Measurements from ENCODE around the gene PODXL2. TPM values are rescaled to one million over a fixed set of nuclear protein-coding genes. Genes with fewer than 3 reads are reported as not detected.

Gene PODXL2
- total RNA-seq, 1 donor from 2014 or later: 28.9 TPM

DNA sequence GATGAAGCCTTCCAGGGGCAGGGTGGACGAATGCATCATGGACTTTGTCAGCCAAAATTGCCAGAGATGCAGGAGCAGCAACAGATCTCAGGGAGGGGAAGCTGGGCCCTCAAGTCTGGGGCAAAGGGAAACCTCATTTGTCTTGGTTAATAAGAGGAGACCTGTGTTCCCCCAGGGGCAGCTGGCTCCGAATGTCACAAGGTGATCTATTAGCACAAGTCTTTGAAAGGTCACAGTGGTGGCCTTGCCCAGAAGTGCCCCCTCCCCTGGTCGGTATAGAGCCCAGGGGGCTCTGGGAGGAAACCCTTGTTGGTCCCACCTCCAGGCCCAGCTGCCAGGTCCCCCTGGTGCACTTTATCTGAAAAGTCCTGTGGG, 89.9 kb downstream of the PODXL2 start:
- TF ChIP-seq, protein P1, sequence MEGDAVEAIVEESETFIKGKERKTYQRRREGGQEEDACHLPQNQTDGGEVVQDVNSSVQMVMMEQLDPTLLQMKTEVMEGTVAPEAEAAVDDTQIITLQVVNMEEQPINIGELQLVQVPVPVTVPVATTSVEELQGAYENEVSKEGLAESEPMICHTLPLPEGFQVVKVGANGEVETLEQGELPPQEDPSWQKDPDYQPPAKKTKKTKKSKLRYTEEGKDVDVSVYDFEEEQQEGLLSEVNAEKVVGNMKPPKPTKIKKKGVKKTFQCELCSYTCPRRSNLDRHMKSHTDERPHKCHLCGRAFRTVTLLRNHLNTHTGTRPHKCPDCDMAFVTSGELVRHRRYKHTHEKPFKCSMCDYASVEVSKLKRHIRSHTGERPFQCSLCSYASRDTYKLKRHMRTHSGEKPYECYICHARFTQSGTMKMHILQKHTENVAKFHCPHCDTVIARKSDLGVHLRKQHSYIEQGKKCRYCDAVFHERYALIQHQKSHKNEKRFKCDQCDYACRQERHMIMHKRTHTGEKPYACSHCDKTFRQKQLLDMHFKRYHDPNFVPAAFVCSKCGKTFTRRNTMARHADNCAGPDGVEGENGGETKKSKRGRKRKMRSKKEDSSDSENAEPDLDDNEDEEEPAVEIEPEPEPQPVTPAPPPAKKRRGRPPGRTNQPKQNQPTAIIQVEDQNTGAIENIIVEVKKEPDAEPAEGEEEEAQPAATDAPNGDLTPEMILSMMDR (conservative IDR thresholded peaks at IDR 0.05; ENCODE audit: low read depth, low read length): no peak
- no peak overlapping the region for H3K4me3 ChIP-seq (ENCODE audit: low read depth, low read length)
- DNase-seq (ENCODE audit: low read depth): no peak

DNA sequence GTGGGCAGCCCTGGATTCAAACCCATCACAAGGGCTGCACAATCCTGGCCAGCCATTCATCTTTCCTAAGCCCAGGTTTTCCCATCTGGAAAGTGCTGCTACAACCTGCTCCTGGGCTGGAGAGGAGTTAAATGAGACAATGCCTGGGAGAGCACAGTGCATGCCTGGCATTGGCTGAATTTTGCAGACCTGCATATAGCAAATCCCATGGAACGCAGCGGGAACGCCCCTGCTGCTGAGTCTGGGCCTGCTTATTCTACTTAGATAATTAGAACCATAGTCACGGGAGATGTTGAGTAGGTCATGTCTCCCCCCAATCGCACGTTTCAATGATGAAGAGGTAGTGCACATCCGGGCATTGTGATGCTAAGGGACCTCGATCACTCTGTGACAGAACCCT, 90.4 kb downstream of the PODXL2 start:
- TF ChIP-seq, protein P1 (conservative IDR thresholded peaks at IDR 0.05; ENCODE audit: low read depth, low read length): no peak
- H3K4me3 ChIP-seq (ENCODE audit: low read depth, low read length): no peak overlapping the region
- DNase-seq (ENCODE audit: low read depth): no peak

DNA sequence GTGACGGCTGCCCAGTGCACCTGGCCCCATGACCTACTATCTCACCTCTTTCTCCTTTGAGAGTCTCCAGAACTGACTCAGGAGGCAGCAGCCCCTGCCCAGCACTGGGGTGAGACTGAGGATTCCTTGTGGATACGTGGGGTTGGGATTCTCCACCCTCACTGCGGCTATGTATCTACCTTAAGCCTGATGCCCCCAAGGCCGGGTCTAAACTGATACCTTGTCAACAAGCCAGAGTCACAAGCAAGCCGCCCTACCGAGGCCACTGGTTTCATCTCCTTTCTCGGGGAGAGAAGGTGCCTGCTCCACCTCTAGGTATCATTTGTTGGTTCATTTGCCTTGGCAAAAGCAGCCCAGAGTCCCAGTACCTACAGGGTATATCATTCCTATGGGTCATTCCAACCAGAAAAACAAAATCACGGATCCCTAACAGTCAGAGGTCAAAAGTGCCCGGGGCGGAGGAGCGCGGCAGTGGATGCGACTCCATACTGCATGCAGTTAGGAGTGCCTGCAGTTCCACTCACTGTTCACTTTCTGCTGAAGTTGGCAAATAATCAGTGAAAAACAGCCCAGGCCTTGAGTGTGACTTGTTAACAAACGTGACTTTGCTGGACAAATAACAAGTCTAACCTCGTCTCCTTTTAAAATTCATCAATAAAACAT, 91.3 kb downstream of the PODXL2 start:
- no peak overlapping the region for H3K4me3 ChIP-seq (ENCODE audit: low read depth, low read length)
- DNase-seq (ENCODE audit: low read depth): no peak
- TF ChIP-seq, protein P1 (conservative IDR thresholded peaks at IDR 0.05; ENCODE audit: low read depth, low read length): no peak

DNA sequence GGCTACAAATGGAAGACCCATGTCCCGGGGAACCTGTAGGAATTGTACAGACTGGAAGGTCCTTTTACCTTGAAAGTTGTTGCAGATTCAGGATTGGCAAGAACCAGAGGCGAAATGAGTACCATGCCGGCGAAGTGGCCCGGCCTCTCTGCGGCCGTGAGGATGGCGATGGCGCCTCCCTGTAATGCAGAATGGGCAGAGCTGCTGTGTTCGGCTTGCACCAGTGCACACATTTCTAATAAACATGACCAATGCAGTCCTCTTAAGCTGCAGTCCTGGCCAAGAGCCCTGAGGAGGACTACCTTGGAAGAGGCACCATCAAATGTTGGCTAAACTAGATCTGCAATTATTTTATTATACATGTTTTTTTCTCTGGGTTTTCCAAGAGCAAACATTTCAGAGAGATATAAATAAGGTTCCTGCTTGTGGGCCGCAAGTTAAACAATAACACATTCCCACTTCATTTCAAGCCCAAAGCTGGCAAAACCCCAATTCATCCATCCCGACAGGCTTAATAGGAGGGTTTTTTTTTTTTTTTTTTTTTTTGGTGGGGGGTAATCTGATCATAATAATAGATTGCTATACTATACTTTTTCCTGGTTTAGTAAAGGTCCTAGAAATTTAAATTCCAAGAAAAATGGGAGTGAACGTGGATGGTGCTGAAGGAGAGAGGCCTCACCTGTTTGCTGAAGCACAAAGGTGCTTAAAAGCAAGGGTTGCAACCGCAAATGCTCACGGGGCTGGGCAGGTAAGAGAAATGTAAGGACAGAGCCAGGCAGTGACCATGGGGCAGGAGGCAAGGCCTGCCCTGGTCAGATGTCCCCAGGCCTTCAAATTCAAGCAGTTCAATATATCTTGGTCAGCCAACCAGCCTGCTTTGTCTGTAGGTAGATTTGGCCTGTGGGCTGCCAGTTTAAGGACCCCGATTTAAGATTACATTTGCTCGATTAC, 92.3 kb downstream of the PODXL2 start:
- TF ChIP-seq, protein P1 (conservative IDR thresholded peaks at IDR 0.05; ENCODE audit: low read depth, low read length): no peak
- H3K4me3 ChIP-seq (ENCODE audit: low read depth, low read length): no peak overlapping the region
- DNase-seq (ENCODE audit: low read depth): no peak

DNA sequence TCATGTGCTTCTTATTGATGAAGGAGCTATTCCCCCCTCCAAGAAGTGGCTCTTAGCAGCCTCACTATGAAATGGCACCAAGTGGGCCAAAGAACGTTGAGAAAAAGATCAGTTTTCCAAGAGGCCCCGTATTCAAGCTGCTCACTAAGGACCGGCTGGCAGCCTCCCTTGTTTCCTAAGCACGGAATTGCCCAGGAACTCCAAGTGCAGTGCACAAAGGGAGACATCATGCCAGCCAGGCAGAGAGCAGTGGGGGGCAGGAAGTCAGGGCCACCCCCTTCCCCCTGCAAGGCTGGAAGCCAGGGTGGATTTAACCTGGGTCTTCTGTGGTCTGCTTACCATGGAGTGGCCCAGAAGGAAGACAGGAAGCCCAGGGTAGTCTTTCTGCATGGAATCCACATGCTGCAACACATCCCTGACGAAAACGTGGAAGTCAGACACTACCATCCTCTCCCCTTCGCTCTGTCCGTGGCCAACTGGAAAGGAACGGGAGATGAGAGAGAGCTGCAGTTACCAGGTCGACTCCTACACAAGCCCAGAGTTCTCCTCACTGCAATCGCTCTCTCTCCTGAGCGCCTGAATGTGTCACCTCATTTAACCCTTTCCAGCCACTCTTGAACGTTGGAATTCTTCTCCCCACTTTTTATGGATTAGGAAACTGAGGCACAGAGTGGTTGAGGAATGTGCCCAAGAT, 93.3 kb downstream of the PODXL2 start:
- TF ChIP-seq, protein P1 (conservative IDR thresholded peaks at IDR 0.05; ENCODE audit: low read depth, low read length): no peak
- no peak for DNase-seq (ENCODE audit: low read depth)
- no peak overlapping the region for H3K4me3 ChIP-seq (ENCODE audit: low read depth, low read length)

Other genes with a start within 250 kb of the PODXL2 start
- gene TPRA1, start 38.5 kb upstream of the PODXL2 start, total RNA-seq: 53.2 and 76.6 TPM in 2 replicates
- 74.3 and 139 TPM in 2 replicates for gene MCM2, start 30.8 kb upstream of the PODXL2 start, total RNA-seq
- 8.0 and 14.9 TPM in 2 replicates for gene ABTB1, start 43.8 kb downstream of the PODXL2 start, total RNA-seq
- gene MGLL, start 193.3 kb downstream of the PODXL2 start, total RNA-seq: 82.2 and 85.1 TPM in 2 replicates